NCI-H1417 (cell line): ENCODE measurements around the gene PDCD10.
A peak's percentile ranks its signal among the peaks of the same experiment; 100 is the strongest.

Source experiments
- DNase-seq, 3 experiments: peaks; one replicate each; lab custom pipeline; 2025; lab: John Stamatoyannopoulos, UW

PDCD10 gene

DNA sequence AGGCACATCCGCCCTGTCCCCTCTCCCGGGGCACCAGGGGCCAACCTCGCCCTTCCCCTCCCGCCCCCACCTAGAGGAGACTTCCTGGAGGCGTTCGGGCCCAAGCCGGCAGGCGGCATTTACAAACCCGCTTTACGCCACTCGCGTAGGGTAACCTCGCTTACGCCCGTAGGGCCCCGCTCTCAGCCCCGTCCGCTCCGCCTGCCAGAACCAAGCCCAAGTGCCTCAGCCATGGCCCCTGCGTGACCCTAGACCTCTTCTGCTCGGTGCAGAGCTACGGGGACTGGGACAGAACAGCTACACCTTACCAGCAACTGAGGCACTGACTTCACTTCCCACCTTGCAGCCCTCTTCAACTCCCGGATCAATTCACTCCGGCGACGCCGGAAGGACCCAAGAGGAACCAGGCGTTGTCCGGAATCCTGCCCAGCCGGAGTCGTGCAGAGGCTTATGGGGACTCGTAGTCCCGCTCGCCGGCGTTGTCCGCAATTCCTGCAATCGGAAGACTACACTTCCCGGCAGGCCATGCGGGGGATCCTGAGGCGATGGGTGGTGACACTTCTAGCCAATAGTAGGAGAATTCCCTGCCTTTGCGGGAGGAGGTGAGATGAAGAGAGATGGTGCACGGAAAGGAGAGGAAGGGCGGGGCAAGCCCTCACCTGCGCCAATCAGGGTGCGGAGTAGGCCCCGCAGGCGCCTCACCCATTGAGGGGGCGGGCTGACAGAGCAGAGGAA is at the start of gene PDCD10:
TSS of gene PDCD10 (minus strand) at position 395 of the 735 bp plus-strand sequence. CDS start 14,735 bp downstream, outside the sequence.
- peak; percentile 97 to 100 (median 100) for DNase-seq

DNA sequence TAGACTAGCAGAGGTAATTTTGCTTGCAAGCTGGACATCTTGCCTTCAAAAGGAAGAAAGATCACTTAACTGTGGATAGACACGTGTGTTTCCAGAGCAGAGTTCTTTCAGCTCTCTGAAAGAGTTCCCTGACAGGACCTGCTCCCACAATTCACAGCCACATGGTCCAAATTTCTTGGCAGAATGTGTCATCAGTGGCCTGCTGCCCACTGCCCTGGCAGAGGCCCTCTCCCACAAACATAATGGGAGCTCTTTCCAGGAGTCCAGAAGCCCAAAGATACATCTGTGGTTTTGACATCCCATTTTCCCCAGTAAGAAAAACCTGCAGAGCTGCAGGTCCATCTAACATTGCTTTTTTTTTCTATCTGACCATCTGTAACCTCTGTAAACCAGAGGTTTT is 49.1 kb upstream of the PDCD10 start:
- no peak for DNase-seq

DNA sequence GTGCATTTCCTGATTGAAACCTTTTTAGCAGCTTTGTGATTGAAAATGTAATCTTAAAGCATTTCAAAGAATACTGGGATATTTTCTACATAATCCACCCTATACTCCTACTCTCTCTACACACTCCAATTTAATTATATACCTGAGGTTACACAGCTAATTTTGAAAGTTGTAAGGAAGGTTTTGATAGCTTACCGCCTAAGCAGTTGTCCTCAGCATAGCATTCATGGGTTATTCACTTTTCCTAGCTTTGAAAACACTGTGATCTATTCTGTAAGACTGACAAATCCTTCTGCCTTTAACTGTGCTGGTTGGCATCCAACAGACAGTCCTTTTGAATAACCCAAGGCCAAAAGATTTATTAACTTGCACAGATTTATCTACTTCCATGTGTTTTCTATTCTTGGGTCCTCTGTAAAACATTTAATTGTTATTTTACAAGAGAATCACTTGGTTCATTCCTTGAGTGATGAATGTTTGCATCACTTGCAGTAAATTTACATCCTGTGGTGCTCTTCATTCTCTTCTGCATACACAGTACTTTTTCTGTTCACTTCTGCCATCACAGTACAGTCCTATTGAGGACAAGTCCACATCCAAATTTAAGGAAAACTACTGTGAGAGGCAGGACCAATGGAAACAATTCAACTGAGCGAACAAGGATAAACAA is 45.7 kb upstream of the PDCD10 start:
- DNase-seq, result peak in 1 of 3 experiments; percentile 52

DNA sequence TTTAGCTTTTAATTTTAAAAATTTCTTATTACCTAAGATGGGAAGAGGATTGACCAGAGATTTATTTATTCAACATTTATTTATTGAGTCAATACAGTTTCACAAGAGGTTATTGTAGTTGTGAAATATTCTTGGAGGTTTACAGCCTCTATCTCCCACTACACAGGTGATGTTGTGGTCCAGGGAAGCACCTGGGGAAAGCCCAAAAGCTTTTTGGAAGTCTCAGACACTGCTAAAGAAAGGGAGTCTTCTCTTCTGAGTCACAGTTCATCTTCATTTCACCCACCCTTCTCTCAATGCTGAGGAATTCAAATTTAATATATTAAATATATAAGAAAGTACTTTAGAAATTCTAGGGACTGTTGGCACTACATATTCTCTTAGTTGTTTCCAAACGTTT is 42.7 kb upstream of the PDCD10 start:
- no peak for DNase-seq

DNA sequence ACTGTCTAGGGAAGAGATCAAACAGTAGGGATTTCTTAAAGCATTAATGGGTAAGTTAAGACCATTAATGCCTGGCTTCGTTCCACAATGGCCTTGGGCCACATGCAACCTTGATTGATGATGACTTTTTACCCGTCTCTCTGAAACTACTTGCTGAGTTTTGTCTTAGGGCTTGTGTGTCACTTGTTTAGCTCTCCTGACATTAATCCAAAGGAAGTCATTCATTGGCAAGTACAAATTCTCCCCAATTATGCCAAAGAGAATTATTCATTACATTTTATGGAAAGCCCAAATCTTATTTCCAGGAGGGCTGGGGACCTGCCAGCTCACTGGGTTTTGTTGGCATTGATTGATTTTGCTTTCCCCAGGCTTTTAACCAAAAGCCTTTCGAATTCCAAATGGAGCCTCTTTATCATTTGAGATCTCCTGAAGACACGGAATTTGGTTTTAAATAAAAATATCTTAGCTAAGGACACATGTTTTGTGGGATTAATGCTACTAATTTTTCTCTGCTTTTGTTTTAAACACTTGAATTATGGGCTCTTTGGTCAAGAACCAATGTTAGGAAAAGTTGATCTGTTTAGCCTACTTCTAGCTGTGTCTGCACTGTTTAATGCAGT is 41.5 kb upstream of the PDCD10 start:
- no peak for DNase-seq

DNA sequence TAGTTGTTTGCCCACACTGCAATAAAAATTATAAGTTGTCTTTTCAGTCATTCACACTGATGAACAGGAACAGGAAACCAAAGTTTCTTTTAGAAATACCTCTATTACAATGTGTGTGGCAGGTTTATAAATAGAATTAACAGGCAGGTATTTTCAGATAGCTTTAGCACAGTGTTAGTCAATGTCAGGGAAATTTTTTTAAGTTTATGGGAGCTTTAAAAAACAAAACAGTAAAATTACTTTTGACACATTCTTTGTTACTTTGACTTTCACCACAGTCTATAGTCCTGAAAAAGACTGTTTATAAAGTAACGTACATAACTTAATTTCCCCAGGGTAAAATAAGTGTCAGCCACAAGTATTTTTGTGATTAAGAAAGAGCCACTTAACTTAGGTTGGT is 38.9 kb upstream of the PDCD10 start:
- no peak for DNase-seq

DNA sequence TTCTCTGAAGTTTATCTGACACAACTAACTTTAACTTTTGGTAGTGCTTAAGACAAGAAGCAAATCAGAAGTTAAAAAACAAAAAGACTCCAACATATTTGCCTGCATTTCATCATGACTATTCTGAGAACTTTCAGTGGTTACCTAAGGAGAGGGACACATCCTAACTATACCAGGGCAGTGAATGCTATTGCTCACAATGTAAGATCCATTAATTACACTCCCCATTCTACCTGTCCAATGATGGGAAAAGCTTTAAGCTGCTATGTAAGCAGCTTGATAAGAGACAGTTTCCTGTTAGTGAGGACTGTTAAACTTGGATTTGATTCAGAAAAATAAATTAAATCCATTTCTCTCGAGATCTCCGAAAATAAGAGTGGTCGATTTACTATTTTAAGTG is 38.3 kb upstream of the PDCD10 start:
- peak in 1 of 3 experiments; percentile 8 for DNase-seq

DNA sequence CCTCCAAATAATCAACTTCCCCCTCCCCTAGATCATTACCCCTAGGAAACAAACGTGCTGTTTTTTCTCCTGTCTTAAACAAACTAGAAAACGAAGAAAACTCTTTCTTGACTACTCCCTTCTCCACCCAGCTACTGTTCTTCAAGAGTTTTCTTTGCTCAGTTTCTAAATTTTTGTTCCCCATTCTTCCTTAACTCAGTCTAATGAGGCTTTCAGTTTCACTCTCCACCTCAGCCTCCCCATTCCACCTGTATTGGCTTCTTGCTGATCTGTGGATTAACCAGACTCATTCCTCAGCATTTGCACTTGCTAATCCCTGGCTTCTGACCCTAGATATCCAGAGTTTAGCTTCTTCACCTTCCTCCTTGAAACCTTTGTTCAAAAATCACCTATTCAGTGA is 27.6 kb upstream of the PDCD10 start:
- DNase-seq, result no peak

DNA sequence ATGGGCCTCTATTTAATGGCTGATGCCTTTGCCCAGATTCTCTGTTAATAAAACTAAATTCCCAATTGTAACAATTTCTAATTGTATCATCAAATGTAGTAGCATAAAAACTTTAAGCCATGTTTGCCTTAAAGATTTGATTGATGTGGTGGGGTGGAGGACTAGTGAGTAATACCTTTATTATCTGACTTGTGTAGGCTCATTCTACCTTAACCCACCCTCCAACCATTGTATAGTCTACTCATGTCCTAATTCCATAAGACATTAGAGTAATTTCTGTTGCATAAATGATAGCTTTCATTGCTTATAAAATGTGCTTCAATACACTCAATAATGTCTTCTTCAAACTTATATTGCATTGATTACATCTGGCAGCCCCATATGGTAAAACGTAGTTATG is 26.6 kb upstream of the PDCD10 start:
- no peak for DNase-seq

DNA sequence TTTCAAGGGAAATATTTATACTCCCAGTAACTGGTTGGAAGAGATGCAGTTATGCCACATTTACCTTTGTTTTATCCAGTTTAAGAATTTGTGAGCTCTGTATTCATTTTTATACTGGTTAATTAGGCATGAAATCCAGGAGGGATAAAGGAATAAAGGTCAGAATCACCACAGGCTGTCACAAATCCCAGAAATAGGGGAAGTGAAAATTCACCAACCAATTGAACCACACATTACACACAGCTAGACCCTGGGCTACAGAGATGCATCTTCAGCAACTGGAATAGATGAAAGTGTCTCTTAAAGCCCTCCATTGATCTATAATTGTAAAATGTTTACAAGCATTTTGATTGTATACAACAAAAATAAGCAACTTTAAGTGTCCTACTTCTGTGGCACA is 19.4 kb upstream of the PDCD10 start:
- DNase-seq, result no peak

DNA sequence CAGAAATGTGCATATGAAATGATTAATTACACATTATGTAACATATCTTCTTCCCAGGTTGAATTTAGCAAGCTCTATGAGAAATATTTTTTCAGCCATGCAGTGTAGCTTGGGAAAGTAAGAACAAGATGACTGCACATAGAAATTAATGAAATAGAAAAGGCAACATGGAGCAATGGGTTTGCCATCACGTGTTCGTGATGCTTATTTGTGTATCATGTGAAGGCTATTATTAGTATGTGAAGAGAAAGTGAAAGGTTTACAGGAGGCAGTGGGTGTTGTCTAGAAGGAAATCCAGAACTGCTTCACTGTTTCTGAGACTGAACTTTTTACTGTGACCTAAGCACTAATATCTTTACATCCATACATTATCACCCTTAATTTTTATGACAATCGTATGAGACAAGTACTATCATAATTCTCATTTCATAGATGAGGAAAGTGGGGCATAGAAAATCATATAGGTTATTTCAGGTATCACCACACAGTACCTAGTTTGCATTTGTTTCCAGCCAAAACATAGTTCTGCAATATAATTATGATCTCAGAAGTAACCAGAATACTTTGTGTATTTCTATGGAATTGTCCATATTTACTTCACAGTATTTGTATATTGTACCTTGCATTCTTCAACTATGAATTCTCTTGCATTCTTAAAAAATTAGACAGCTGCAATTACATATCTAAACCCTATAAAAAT is 15.7 kb upstream of the PDCD10 start:
- DNase-seq, result no peak

DNA sequence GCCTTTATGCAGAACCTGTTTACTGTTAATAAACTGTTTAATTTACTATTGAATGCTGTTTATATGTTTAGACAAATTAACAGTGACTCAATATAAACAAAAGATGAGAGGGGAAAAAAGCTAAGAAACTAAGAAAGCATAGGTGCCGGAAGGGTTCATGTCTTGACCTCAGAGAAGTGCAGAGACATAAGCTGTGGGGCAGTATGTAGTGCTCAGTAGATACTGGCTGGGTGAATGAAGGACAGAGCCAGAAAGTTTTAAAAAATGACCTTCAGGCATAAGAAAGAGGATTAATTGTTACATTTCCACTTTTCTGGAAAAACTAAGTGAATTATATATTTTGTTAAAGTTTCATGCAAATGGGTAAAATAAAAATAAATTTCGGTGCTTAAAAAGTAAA is 15.0 kb upstream of the PDCD10 start:
- no peak for DNase-seq

DNA sequence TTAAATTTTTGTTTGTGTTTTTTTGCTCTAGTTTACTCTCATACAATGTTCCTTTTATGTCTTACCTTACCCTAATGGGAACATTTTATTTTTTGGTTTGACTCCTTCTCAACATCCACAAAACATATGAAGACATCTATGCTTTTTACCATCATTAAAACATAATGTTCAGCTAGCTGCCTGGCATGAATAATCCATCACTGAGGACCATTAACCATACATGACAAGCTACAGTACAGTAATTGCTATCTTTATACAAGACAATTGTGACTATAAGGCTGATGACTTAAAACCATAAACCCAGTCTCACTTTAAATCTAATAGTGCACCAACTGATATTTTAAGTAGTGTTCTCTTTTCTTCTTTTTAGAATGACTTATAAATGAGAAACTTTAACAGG is 14.5 kb upstream of the PDCD10 start:
- peak in 1 of 3 experiments; percentile 71 for DNase-seq

DNA sequence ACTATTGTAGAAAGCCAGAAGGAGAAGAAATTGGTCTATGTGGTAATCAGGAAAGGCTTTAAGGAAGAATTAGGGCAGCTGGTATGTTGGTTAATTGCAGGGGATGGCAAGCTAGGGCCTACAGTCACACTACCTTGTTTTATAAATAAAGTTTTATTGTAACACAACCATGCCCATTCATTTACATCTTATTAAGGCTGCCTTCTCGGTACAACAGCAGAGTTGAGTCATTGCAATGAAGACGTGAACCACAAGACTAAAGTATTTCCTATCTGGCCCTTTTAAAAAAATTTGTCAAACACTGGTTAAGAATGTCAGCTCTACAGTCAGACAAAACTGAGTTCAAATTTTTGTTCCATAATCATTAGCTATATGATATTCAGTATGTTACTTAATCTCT is 9.1 kb upstream of the PDCD10 start:
- no peak for DNase-seq

DNA sequence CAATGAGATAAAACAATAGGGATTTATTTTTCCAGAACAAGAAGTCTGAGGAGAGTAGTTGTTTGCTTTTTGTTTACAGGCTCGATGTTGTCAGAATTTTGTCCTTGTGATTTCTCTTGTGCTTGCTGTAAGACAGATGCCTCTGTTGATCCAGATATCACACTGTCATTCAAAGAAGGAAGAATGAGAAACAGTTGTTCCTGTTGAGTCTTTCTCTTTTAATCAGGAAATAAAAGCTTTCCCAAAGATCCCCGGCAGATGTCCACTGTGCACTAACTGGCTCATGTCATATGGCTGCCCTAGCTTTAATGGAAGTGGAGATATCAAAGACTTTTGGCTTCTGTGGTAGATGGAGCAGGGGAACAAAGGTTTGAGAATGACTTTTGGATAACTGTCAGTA is 7.6 kb upstream of the PDCD10 start:
- no peak for DNase-seq

DNA sequence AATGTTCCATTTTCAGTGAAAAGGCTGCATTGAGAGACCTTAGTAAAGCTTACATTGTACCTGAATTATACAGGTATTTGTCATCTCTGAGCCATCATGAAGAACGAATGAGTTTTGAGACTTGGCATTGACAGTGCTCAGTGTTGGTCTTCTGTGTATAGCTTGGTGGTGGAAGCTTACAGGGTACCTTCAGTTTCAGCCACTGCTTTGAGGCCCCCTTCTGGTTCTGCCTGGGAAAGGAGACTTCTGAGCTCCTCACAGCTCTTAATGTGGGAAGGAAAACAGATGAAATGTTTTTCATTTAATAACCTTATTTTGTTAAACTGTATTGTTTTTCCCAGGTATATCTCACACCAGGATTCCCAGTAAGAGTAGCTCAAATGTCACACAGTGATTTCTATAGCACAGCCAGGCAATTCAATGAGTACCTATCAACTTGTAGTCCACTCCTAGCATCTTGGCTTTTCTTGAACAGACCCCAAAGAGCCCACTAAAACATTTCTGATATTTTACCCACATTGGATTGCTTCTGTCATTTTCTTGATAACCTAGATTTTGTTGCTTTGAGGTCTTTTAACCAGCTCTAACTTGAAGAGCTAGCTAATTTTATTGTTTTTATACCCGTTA is 6.4 kb upstream of the PDCD10 start:
- peak in 2 of 3 experiments; percentile 25 to 53 for DNase-seq

DNA sequence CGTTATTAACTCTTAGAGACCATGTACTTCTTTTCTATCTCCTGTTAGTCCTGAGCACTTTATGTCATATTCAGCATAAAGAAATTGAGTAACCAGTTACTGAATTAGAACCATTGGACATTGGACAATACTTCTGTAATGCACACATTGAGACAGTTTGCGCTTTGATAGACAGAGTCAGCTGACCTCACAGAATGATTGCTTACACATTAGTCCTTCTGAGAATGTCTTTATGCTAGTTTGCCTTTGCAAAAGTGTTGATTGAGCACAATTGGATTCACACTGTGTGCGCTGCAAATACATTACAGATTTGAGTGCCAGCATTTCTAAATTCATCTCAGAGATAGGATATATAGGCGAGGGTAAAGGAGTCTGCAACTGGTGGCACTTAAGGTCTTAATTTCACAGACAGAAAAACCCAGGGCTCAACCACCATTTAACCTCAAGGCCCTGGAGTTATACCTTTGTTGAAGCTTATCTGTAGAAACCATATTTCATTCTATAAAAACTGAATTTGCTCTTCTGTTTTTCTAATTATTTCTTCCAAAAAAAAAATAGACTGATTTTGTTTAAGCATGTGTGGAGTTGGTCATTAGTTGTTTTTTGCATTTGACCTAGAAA is 4.6 kb upstream of the PDCD10 start:
- DNase-seq, result peak in 1 of 3 experiments; percentile 43

DNA sequence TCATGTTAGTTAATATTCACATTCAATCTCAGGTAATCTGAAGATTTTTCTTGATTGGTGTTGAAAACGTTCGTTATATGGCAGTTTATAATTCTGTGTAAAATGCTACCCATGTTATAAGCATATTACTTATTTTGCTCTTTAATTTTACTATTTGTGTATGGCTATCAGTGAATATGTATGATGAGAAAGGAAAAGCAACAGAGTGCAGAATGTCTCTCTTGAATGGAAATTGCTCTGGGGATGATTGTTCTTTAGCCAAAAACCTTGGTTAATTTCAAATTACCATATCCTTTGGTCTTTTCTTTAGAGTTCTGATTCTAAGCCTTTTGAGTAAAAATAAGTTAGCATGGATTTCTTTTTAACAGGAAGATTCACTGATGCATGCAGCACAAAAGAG is 3.3 kb upstream of the PDCD10 start:
- DNase-seq, result no peak

DNA sequence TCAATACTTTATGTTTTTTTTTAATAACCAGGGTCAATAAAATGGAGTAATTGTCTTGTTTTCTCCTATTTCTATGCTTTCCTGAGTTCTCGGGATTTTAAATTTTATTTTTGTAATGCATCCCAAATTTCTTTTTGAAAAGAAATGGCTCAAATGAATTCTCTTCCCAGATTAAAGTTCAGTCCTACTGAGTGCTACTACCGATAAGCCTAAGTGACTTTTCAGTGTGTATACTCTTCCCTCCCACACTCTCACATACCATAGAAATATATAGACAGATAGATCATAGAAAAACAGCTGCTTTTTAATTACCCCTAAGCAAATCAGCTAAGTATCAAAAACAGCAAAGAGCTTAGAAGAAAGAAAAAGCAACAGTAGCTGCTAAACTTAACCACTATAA is 2.3 kb upstream of the PDCD10 start:
- no peak for DNase-seq

DNA sequence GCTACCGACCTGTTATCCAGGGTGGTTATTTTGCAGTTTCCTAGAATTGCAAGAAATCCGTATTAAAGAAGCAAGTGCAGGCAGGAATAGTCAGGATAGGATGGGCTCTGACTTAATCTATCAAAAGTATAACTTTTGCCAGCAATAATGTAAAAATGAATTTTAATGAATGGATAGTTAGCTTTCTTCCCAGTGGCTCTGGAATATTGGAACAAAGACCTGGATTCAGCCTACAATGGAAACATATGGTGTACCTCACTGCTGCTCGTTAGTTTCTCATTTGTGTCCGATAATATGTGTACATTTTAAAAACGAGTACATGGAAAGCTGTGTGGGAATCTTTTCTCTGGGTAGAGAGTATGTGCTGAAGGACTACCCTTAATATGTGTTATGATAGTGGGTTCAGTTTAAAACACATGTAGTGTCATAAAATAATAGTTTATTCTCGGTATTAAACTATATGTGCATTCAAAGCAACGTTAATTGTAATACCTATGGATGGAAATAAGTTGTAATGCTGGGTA is 1.6 kb upstream of the PDCD10 start:
- peak in 1 of 3 experiments; percentile 64 for DNase-seq
